HG02970 (cell line): ENCODE results near the gene ANKRD13A.
"Not testable (repeated sequence)": the region's sequence is repeated elsewhere in the genome, so short reads cannot be mapped to it uniquely, and the experiment has no call there.

ENCODE experiments used
- ATAC-seq: cut with Tn5 transposase; IDR thresholded peaks from one replicate; pipeline ENCODE4 v1.9.1; 2021; ENCODE audit warnings: mild to moderate bottlenecking, moderate library complexity, moderate number of reproducible peaks; ENCODE audit not compliant: unreplicated experiment, low FRiP score

ANKRD13A gene

DNA sequence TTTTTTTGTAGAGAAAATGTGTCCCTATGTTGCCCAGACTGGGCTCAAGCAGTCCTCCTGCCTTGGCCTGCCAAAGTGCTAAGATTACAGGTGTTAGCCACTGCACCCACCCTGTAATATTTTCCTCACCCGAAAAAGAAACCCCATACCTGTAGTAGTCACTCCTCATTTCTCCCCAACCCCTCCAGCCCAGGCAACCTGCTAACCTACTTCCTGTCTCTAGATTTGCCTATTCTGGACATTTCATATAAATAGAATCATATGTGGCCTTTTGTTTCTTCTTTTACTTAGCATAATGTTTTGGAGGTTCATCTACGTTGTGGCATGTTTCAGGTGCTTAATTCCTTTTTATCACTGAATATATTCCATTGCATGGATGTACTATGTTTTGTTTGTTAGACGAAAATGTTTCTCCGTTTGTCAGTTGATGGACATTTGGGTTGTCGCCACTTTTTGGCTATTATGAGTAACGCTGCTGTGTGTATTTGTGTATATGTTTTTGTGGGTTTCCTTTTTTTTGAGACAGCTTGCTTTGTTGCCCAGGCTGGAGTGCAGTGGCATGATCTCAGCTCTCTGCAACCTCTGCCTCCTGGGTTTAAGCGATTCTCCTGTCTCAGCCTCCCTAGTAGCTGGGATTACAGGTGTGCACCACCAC lies 6.2 kb downstream of the ANKRD13A start:
- ATAC-seq: no peak

DNA sequence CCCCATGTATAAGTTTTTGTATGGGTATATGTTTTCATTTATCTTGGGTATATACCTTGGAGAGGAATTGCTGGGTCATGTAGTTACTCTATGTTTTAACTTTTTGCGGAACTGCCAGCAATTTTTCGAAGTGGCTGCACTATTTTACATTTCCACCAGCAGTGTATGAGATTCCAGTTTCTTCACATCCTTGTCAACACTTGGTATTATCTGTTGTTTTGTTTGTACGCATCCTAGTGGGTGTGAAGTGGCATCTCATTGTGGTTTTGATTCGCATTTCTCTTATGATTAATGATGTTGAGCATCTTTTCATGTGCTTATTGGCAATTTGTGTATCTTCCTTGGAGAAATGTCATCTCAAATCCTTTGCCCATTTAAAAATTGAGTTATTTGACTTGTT lies 6.9 kb downstream of the ANKRD13A start:
- ATAC-seq: no peak

DNA sequence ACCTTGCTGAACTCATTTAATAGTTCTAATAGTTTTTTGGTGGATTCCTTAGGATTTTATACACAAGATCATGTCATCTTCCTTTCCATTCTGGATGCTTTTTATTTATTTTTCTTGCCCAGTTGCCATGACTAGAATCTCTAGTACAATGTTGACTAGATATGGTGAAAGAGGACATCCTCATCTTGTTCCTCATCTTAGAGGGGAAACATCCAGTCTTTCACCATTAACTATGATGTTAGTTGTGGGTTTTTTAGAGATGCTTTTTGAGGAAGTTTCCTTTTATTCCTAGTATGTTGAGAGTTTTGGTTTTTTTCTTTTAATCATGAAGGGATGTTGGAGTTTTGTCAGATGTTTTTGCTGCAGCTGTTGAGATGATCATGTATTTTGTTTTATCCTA lies 8.7 kb downstream of the ANKRD13A start:
- no peak for ATAC-seq

DNA sequence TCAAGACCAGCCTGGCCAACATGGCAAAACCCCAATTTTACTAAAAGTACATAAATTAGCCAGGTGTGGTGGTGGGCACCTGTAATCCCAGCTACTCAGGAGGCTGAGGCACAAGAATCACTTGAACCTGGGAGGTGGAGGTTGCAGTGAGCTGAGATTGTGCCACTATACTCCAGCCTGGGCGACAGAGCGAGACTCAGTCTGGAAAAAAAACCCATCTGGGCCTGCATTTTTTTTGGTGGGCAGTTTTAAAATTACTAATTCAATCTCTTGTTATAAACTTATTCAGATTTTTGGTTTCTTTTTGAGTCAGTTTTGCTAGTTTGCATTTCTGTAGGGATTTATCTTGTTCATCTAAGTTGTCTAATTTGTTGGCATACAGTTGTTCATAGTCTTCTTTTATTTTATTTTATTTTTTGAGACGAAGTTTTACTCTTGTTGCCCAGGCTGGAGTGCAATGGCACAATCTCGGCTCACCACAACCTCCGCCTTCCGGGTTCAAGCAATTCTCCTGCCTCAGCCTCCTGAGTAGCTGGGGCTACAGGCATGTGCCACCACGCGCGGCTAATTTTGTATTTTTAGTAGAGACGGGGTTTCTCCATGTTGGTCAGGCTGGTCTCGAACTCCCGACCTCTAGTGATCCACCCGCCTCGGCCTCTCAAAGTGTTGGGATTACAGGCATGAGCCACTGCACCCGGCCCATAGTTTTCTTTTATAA lies 9.6 kb downstream of the ANKRD13A start:
- not testable (repeated sequence) for ATAC-seq

DNA sequence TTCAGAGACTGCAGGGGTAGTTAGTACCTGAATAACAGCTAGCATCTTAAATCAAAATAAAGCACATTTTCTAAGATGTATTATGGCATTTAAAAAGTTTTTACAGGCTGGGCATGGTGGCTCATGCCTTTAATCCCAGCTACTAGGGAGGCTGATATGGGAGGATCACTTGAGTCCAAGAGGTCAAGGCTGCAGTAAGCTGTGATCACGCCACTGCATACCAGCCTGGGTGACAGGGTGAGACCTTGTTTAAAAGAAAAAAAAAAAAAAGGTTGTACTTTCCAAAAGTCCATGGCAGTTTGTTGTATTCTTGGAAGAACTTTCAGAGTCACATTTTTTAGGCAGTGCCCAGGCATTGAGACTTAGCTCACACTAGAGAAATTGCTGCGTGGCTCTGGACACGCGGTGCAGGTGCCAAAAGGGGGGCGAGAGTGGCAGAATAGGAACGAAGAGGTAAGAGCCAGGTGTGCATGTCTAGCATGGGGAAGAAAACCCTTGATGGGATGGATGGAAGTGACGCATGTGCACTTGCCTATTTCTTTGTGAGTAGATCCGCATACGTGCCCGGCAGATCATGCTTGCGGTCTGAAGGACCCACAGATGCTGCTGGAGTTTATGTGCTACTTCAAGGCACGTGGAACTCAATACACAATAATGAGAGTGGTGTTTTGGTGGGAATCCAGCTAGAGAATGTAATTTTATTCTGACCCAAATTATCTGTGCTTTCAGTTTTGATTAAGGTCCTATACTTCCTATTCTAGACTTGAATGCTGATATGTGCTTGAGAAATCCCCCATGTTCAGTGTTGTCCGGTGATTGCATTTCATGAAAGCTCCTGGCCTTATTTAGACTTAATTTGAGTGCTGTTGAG lies 11.9 kb downstream of the ANKRD13A start:
- ATAC-seq: no peak

DNA sequence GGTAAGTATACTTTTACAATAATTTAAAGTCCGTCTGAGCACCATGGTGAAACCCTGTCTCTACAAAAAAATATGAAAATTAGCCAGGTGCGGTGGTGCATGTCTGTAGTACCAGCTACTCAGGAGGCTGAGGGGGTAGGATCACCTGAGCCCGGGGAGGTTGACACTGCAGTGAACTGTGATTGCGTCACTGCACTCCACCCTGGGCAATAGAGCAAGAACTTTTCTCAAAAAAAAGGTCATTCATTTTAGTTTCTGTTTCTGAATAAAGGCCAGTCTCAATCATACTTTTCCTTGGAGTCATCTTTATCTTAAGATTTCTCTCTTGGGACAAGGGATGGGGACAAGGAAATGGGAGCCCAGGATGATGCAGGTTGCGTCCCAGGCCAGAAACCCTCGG lies 12.9 kb downstream of the ANKRD13A start:
- ATAC-seq: peak; percentile 58

DNA sequence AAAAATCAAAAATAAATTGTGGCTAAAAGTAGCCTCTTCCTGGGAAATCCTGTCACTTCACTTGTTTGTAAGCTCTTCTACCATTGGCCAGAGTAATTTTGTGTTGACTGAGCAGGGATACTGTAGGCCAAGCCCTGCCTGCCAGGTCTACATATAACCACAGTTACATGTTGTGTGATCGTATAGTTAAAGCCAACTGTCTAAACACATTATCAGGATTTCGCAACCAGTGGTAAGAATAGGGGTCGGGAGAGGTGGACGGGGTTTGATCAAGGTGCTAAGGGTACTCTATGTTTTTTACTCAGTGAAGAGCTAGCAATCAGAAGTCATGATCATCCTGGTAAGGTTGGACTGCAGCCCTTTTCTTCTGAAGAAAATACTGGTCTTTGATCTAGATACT lies 13.4 kb downstream of the ANKRD13A start:
- ATAC-seq: no peak

DNA sequence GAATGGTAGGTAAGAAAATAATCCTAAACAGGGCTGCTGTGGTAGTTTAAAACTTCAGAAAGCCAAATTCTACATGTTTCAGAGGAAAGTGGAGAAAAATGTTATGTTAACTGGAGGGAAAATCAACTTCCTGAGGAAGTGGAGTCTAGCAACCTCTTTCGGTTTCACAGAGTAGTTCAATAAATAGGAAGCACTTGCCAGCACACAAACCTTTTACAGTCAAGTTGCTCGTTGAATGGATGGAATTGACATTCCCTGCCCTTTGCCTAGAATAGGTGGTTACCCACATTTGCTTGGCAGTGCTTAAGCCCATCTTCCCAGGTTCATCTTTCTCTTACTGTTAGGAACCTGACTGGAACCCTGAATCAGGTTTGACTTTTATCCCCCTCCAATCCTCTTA lies 15.9 kb downstream of the ANKRD13A start:
- no peak for ATAC-seq

DNA sequence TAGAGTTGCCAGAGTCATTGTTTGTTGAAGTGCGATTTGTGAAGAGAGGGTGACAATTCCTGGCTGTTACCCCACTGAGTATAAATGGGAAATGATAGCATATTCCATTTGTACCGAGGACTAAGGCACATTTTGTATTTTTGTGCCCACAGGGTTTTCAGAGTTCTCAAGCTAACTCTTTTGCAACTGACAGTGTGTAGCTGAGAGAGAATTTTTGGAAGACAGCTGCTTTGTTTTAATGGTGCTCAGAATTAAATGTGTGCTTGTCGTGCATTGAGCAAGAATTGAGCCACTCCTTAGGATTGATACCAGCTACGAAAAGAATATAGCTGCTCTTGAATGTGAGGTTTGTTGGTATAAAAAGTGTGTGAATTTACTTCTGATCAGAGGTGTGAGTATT lies 21.7 kb downstream of the ANKRD13A start:
- no peak for ATAC-seq

DNA sequence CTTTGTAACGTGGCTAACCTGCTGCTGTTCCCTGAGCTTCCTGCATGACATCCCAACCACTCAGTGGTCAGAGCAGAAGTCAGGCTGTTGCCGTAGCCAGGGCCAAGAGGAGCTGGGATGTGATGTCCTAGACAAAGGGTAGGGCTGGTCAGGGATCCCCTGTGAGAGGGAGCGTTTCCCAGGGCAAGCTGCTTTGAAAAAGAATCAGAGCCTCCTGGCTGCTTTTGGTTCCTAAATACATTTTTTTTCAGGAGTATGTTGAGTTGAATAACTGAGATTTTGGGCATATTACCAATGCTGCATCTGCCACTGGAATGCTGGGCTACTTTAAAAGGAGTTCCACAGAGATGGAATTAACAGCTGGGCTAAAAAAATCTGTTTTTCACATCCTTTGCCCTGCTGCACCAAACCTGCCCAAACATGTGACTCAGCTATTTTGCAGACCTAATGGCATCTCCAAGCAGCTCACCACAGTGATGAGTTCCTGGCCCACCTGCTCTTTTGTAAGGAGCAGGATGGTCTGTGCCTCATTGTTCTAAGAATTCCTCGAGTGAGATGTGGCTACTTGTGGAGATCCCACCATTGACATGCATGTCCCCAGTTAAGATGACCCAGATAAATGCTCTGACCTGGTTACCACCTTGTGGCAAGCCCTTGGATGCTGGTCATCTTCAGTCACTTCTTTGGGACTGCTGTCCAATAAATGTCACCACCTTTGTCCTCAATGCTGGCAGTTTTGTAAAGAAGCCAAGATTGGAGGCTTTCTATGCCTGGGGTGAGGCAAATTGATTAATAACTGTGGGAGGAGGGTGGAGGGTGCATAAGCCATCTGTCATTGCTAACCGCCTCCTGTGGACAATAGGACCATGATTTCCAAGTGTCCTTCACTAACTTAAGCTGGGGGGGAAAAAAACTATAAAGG lies 24.1 kb downstream of the ANKRD13A start:
- no peak for ATAC-seq

DNA sequence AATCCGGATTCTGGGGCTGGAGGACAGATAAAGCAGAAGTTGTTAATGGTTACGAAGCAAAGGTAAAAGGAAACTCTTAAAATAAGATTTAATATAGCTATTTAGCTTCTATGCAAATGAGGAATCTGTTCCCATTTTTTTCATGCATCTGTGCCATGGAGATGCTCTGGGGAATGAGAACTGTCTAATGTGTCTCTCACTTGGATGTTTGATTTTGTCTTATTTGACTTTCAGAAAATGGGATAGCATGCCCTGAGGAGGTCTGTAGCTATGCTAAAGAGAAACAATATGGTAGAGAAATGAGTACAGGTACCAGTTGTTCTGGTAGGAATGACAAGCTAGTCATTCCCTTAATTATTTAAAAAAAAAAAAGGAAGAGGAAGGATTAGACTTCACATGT lies 24.8 kb downstream of the ANKRD13A start:
- ATAC-seq: no peak

DNA sequence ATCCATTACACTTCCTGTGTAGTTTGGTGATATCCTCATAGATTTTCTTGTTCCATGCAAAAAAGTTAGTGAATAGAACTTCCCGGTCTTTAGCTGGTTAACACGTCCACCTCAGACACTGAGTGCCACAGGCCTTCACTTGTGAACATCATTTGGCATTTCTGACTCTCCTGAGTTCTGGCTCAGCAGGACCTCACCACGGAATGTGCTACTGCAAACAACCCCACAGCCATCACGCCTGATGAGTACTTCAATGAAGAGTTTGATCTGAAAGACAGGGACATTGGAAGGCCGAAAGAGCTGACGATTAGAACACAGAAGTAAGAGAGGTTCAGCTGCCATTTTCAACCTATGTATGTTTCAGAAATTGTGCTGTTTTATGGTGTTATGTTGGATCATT lies 29.1 kb downstream of the ANKRD13A start:
- ATAC-seq: no peak

DNA sequence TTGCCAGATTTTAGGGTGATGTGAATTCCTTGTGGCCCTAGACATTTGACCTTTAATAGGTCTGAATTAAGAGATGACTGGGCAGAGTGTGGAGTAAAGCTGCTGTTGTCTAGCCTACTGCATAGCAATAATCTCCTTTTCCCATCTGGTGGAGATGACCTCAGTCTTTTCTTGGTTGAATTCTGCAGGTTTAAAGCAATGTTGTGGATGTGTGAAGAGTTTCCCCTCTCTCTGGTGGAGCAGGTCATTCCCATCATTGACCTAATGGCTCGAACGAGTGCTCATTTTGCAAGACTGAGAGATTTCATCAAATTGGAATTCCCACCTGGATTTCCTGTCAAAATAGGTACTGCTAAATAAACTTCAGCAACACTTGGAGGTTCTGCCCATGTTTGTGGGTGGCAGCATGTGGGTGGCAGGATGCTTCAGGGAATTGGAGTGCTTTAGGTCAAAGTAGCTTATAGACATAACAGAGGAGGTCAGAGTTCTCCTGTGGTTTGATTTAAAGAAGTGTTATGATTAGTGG lies 30.1 kb downstream of the ANKRD13A start:
- no peak for ATAC-seq

DNA sequence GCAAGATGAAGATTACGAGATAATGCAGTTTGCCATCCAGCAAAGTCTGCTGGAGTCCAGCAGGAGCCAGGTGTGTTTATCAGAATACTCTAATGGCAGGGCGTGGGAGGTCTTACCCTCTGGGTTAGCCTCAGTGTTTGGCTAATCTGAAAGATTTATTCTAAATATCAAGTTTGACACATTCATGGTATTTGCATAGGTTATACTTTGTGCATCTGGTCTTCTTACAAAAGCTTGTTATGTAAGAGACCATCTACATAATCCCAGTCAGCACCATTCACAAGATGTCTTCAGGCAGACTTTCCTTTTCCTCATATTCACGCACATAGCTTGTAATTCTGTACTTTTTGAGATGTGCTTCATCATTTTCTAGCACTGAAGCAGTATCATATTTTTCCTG lies 34.7 kb downstream of the ANKRD13A start:
- no peak for ATAC-seq

DNA sequence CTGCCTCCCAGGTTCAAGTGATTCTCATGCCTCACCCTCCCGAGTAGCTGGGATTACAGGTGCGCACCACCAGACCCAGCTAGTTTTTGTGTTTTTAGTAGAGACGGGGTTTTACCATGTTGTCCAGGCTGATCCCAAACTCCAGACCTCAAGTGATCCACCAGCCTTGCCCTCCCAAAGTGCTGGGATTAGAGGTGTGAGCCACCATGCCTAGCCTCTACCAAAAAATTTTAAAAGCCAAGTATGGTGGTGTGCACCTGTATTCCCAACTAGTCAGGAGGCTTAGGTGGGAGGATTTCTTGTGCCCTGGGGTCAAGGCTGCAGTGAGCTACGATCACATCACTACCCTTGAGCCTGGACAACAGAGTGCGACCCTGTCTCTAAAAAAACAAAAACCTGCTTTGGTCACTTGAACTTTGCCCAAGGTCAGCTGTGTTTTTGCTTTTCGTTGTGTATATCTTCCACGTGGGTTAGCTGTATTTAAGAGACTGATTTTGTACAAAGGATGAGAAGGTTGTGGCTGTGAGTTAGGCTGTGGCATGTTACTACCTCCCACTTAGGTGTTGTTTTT lies 36.4 kb downstream of the ANKRD13A start:
- ATAC-seq: no peak

DNA sequence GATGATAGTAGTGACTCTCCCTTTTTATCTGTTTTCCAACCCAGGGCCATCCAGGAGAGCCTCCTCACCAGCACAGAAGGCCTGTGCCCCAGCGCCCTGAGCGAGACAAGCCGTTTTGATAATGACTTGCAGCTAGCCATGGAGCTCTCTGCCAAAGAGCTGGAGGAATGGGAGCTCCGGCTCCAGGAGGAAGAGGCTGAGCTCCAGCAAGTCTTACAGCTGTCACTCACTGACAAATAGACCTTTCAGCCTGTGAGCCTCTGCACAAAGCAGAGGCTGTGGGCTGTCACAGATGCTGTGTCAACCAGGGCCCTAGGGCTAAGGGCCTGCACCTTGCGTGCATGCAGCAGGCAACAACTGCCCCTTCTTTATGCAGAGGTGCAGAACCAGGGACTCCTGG lies 38.1 kb downstream of the ANKRD13A start:
- ATAC-seq: no peak

DNA sequence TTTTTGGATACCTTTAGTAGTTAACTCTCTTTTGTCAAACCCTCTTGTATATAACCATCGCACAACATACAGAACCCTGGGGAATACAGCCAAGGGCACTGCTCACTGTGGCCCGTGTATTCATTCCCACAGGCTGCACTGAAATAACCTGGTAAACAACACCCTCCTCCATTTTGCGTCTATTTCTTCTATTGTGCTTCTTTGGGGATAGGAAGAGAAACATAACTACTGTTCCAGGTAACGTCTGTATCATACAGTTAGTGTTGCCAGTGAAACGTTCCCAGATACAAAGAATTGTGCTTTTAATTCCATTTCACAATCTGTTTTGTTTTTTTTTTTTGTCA lies 39.5 kb downstream of the ANKRD13A start:
- no peak for ATAC-seq

DNA sequence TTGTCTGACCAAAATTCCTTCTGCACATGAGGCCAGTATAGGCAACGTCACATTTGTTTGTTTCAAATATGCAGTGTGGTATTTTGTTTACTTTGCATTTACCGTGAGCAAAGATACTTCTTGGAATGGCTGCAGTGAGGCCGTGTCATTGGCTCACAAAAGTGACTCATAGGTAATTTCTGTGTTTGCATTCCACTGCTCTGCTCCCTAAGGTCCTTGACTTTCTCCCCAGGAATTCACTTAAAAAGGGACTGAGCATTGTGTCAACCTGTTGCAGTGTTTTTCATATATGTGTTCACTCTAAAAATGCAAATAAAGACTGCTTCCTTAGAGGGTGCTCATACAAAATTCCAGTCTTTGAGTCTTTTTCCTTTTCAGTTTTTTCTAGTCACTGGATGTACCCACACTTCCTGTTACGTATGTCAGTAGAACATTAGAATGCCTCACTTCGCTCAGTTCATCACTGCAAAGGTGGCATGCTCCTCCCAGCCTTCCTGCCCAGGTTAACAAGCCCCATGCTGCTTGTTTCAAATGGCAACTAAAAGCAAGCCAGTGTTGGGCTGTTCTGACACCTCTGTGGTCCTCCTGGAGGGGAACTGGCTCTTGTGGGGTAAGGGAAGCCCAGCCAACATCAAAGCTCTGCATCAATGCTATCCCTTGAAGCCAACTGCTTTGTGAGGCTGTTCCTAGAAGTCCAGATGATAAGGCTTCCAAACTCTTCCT lies 40.0 kb downstream of the ANKRD13A start:
- no peak for ATAC-seq

DNA sequence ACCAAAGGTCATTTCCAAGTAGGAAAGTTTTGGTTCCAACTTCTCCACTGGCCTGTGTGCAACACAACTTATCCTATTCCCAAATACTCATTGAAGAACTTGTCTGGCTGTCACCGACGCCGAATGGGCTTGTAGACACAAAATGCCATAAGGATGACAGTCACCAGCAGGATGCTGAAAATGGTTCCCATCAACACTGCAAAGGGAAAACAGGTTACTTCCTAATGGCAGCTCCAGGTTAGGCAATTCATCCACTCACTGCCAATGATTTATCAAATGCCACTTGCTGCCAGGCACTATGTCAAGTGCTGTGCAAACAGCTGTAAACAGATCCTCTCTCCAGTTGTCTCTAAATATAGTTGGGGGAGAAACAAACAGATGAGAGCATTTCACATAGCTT lies 43.0 kb downstream of the ANKRD13A start:
- ATAC-seq: no peak
